ELR (cell line): ENCODE measurements around the gene APRT.
"Not testable (repeated sequence)": the region's sequence is repeated elsewhere in the genome, so short reads cannot be mapped to it uniquely, and the experiment has no call there.

Experiments used
- DNase-seq: peaks from one replicate; pipeline ENCODE4 v3.0.0-alpha.2; 2015; ENCODE audit warnings: low read depth

Gene APRT

GRCh38 chr16:88807626-88808453 is 3.9 kb downstream of the APRT start:
- no peak for DNase-seq

DNA sequence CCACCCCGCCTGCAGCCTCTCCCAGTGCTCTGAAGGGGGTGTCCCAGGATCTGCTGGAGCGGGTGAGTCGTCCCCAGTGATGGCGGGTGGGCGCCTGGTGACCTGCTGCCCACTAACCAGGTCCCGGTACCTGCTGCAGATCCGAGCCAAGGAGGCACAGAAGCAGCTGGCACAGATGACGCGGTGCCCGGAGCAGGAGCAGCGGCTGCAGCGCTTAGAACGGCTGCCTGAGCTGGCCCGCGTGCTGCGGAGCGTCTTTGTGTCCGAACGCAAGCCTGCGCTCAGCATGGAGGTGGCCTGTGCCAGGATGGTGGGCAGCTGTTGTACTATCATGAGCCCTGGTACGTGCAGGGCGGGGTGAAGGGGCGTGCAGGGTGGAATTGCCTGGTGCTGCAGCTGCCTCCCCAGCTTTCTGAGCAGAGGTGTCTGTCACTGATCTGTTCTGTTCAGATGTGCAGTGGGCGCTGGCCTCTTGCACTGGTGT is 4.5 kb downstream of the APRT start:
- no peak for DNase-seq

- no peak for DNase-seq
Observed at GRCh38 chr16:88806491-88807111, 5.1 kb downstream of the APRT start.

- DNase-seq, result no peak
Observed at GRCh38 chr16:88805887-88806393, 5.8 kb downstream of the APRT start.

DNA sequence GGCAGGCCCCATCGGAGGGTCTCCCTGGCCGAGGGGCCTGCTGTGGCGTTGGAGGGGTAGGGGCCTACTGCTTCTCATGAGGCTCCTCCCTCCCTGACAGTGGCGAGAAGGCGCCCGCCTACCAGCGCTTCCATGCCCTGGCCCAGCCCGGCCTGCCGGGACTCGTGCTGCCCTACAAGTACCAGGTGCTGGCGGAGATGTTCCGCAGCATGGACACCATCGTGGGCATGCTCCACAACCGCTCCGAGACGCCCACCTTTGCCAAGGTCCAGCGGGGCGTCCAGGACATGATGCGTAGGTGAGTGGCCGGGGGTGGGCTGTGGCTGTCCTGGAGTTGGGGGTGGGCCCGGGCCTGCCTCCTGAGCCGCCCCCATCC is 6.4 kb downstream of the APRT start:
- DNase-seq, result no peak

GRCh38 chr16:88804552-88805339 is 7.0 kb downstream of the APRT start:
- peak; percentile 42 for DNase-seq

DNA sequence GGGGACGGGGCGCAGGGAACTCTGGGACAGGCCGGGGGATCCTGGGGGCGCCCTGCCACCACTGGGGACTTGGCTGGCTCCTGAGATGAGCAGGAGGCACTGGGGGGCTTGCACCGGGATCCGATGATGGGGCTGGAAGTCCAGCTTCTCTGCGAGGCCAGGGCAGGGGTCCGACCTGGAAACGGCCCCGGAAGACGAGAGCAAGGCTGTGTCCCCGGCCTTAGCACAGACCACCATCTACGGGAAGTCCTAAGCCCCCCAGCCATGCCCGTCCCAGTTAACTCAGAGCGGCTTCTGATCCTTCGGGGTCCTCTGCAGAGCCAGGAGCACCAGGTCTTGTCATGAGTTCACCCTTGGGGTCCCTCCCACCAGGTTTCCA is 7.6 kb downstream of the APRT start:
- DNase-seq, result no peak

GRCh38 chr16:88803264-88803987 is 8.3 kb downstream of the APRT start, which contains the start of gene CDT1:
CDT1 (plus strand) TSS chr16:88803789; CDS start chr16:88803832, 43 bp downstream.
- DNase-seq, result peak; percentile 86

- DNase-seq, result no peak
Observed at GRCh38 chr16:88800277-88800592, 11.5 kb downstream of the APRT start.

DNA sequence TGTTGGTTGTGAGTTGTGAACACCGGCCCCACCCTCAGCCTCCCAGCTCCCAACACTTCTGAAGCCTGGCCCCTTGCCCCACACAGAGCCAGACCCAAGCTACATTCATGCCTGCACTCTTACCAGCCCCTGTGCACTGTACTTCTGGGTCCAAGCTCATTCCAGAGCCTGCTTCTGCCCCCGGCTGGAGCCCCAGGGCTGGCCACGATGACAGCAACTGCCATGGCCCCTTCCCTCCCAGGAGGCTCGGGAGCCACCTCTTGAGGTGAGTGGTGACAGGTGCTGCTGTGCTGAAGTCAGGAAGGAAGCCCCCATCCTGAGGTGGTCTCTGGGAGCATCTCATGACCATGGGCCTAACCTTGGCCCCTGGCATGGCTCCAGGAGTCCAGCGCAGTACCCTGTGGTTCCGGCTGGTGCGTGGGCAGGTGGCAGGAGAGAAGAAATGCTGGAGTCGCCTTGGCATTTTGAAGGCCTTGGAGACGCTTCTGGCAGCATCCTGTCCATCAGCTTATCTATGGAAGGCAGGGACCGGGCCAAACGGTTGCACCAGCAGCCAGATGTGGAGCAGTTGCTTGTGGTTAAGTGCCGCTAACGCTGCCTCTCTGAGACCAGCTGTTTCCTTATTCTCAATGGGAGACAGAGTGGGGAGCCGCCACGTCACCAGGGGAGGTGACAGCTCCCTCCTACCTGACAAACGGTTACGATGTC is 12.0 kb downstream of the APRT start:
- DNase-seq, result no peak

DNA sequence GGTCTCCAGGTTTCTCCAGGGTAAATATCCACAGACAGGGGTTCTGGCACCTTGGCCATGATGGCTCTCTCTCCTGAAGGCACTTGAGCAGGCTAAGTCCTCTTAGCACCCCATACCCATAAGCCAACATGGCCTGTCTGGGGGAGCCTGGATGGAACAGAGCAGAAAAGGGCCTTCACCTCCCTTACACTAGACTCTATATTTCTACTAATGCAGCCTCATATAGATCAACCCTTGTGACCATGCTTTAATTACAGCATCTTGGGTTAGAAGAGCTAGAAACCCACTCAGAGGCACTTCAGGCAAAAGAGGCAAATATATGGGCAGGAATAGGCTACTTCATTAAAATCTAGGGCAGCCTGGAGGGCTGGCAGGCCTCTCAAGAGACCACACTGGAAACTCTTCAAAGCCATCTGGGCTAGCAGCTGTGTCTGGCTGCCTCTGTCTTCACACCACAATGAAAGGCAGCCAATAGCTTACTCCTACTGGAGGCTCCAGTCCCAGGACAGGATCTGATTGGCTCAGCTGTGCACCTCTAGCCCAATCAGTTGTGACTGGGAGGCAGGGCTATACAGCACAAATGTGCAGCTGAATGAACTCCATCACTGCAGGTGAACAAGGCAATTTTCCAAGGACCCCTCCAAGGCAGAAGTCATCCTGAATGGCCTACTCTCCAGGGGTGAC is 12.8 kb downstream of the APRT start:
- DNase-seq, result no peak

DNA sequence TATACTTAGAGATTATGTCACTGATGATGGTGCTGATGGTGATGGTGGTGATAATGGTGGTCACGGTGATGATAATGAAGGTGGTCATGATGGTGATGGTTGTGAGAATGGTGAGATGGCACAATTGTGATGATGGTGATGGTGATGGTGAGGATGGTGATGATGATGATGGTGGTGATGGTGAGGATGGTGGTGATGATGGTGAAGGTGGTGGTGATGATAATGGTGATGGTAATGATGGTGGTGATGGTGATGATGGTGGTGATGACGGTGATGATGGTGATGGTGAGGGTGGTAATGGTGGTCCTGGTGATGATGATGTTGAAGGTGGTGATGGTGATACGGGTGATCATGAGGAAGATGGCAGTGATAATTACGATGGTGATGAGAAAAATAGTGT is 13.7 kb downstream of the APRT start:
- no peak for DNase-seq

DNA sequence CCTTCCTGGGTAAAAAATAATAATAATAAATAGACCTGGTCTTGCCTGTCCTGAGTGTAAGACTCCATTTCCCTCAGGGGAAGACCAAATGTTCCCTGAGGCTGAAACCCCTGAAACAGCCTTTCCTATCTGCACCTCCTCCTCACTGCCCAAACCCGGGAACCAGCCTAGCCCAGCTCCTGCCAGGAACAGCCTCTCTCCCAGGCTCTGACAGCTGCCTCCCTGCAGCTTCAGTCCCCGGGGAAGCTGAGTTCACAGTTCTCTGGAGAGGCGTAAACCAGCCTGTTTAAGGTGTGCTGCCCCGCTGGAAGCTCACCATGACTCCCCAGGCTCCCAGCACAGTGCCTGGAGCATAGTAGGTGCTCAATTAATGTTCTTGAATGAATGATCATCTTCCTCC is 15.4 kb downstream of the APRT start:
- DNase-seq, result no peak

- no peak for DNase-seq
Observed at GRCh38 chr16:88793251-88793954, 18.3 kb downstream of the APRT start.

DNA sequence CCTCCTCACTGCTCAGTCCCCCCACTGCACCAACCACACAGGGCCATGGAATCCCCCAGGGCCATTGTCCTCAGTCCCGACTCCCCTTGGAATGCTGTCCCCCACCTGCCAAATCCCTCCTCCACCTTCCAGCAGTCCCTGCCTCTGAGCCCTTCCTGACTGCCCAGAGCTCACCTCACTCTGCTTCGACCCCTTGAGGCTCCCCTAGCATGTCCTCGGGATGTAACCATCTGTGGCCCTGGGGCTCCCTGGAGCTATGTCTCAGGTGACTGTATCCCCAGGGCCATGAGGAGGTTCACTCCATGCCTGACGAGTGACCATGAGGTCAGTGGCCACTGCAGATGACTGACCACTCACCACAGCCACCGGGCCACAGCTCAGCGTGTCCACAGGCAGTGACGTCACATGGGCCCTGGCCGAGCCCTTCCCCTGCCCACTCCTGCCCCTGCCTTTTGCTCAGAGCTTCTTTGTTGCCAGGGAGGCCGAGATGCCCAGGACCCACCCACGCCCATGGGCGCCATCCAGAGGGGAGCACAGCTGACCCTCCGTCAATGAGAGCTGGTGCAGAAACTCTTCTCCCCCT is 19.0 kb downstream of the APRT start:
- DNase-seq, result no peak

GRCh38 chr16:88792078-88792550 is 19.6 kb downstream of the APRT start:
- DNase-seq, result peak; percentile 70

DNA sequence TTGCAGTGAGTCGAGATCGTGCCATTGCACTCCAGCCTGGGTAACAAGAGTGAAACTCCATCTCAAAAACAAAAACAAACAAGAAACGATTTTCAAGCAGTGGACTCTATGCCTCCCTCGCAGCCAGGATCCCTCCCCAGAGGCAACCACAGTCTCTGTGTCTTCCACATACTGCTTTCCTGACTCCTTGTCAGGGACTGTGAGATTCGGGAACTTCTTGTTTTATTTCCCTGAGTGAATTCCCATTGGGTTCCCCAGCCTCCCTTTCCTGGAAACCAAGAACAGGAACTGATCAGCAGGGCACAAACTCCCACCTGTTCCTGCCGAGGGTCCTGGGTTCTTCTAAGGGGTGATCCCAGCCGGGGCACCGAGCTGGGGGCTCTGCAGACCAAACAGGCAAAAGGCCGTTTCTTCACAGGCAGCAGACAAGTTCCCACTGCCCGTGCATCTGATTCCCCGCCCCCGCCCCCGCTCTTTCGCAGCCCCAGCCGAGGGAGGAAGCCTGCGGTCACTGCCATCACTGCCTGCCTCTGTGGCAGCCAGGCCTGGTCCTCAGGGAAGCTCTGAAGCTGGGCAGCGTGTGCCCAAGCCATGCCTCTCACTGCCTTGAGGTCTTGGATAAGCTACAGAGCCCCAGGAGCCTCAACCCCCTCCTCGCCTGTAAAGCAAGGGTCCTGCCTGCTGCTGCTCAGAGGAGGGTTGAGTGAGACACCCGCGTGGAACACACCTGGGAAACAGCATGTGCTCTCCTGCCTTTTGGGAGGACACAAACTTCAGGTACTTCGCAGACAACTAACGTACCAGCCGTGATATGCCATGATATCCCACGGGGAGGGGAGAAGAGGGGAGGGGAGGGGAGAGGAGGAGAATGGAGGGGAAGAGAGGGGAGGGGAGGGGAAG is 21.2 kb downstream of the APRT start:
- DNase-seq, result peak; percentile 47

GRCh38 chr16:88789594-88789993 is 22.1 kb downstream of the APRT start:
- DNase-seq, result no peak

- not testable (repeated sequence) for DNase-seq
Observed at GRCh38 chr16:88788749-88789148, 23.0 kb downstream of the APRT start.
